ENCODE measurements around the gene FBXW12. TPM values are rescaled to one million over a fixed set of nuclear protein-coding genes. Genes with fewer than 3 reads are reported as not detected.

The FBXW12 gene
- total and polyA plus RNA-seq, 2 of the 8 experiments (the other 6 are each of a cell fraction or from before 2014, with no cell fraction given), result 0.35 to 0.85 TPM

DNA sequence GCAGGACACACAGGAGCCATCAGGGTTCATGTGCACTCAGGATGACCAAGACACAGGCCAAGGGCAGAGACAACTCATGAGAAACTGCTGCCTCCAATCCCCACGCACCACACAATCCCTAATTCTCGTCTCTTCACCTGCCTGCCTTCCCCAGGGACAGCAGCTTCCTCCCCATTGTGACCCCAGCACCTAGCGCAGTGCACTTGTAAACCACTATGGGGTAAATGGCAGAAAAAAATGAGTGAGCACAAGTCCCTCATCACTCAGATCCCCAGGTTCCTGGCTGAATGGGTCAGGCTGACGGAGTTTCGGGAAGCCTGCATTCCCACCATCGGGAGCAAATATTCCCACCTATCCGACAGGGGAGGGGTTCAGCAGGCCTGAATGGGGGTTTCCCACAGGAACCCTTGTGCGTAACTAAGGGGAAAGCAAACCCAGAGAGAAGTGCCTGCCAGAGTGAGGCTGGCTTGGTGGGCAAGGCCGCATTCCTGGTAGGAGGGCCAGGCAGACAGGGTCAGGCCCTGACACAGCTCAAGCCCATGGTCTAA, 39.1 kb downstream of the FBXW12 start (continued):
- TF ChIP-seq CHD7 (IDR thresholded peaks at IDR 0.05; ENCODE audit: insufficient replicate concordance, low read length) (no peak), CBX8 (IDR thresholded peaks at IDR 0.05; ENCODE audit: borderline replicate concordance, low read depth, low read length) (no peak), E2F6 (IDR thresholded peaks at IDR 0.05) (no peak), JUN (IDR thresholded peaks at IDR 0.05; ENCODE audit: low read depth, low read length) (no peak), SP2 (IDR thresholded peaks at IDR 0.05; ENCODE audit: low read length) (no peak)

Measured in H1 (cell line).